Peyer's patch (tissue), 4 donors: ENCODE data around the gene PAQR9. TPM values are rescaled to one million over a fixed set of nuclear protein-coding genes. Genes with fewer than 3 reads are reported as not detected.
A peak's percentile ranks its signal among the peaks of the same experiment; 100 is the strongest.

ENCODE experiments used
- DNase-seq, 3 donors: peaks; one replicate each; pipeline ENCODE4 v3.0.0-alpha.2; 2017 to 2019
- H3K27ac ChIP-seq, 4 donors: fragments of 200-600 bp; sonication (generic); one replicate each; pipeline ENCODE4 v1.5.1; 2016 to 2019
- H3K27me3 ChIP-seq, 2 donors: fragments of 200-600 bp; sonication (generic); one replicate each; pipeline ENCODE4 v1.5.1; 2019
- H3K36me3 ChIP-seq, 3 donors: fragments of 200-600 bp; sonication (generic); one replicate each; pipeline ENCODE4 v1.5.1; 2016 to 2019
- H3K4me1 ChIP-seq, 4 donors: fragments of 200-600 bp; sonication (generic); one replicate each; pipeline ENCODE4 v1.5.1; 2016 to 2019
- H3K4me3 ChIP-seq, 4 donors: fragments of 200-600 bp; sonication (generic); 1 replicate in 3 of 4; 2 replicates in 1 of 4; pipeline ENCODE4 v1.5.1; 2016 to 2019; ENCODE audit warnings: mild to moderate bottlenecking in 1 of 4
- H3K9me3 ChIP-seq, 4 donors: fragments of 200-600 bp; sonication (generic); one replicate each; pipeline ENCODE4 v1.5.1; 2016 to 2019; ENCODE audit warnings: mild to moderate bottlenecking in 1 of 4
- POLR2A ChIP-seq, 2 donors: fragments of 450-650 bp; IDR thresholded peaks; one replicate each; pipeline ENCODE4 v1.5.1; 2017; ENCODE audit warnings: antibody characterized with exemption in 2 of 2, mild to moderate bottlenecking in 2 of 2, moderate library complexity in 2 of 2
- total RNA-seq, 4 donors: library from RNA; depleted of rRNA; stranded (reverse); fragments of >200 nt; gene quantifications; one replicate each; pipeline ENCODE4 v1.1.0, GENCODE V29; 2016
- TF ChIP-seq, protein P1 (sequence below), 6 experiments: fragments of 450-650 bp in 4 of 6; fragments of 200-600 bp in 2 of 6; sonication (generic) in 1 of 6; IDR thresholded peaks; one replicate each; pipeline ENCODE4 v1.5.1; 2017 to 2019; ENCODE audit warnings: antibody characterized with exemption in 6 of 6, mild to moderate bottlenecking in 3 of 6, moderate library complexity in 1 of 6

PAQR9 gene
- total RNA-seq, 4 donors from 2014 or later = not detected

- no peaks in the 10 kb centered on the region for H3K4me1 ChIP-seq
- DNase-seq = peak in 1 of 3 donors; percentile 51
Measured at GRCh38 chr3:142935963-142936362, 27.5 kb downstream of the PAQR9 start.

GRCh38 chr3:142934887-142935269 lies 28.6 kb downstream of the PAQR9 start:
- DNase-seq = no peak
- Histone ChIP-seq H3K4me1 (no peaks in the 10 kb centered on the region), H3K27me3 (no peaks in the 10 kb centered on the region), H3K9me3 (no peaks in the 10 kb centered on the region), H3K27ac (no peak overlapping the region), H3K36me3 (no peaks in the 10 kb centered on the region), H3K4me3 (no peak overlapping the region)
- TF ChIP-seq POLR2A (IDR thresholded peaks at IDR 0.05) = no peak
- TF ChIP-seq, protein P1, sequence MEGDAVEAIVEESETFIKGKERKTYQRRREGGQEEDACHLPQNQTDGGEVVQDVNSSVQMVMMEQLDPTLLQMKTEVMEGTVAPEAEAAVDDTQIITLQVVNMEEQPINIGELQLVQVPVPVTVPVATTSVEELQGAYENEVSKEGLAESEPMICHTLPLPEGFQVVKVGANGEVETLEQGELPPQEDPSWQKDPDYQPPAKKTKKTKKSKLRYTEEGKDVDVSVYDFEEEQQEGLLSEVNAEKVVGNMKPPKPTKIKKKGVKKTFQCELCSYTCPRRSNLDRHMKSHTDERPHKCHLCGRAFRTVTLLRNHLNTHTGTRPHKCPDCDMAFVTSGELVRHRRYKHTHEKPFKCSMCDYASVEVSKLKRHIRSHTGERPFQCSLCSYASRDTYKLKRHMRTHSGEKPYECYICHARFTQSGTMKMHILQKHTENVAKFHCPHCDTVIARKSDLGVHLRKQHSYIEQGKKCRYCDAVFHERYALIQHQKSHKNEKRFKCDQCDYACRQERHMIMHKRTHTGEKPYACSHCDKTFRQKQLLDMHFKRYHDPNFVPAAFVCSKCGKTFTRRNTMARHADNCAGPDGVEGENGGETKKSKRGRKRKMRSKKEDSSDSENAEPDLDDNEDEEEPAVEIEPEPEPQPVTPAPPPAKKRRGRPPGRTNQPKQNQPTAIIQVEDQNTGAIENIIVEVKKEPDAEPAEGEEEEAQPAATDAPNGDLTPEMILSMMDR (IDR thresholded peaks at IDR 0.05) = no peak

More at GRCh38 chr3:142935963-142936362, 27.5 kb downstream of the PAQR9 start:
- no peak for TF ChIP-seq POLR2A (IDR thresholded peaks at IDR 0.05)
- TF ChIP-seq, protein P1 (IDR thresholded peaks at IDR 0.05) = no peak
- H3K27ac ChIP-seq = no peak overlapping the region
- no peaks in the 10 kb centered on the region for H3K36me3 ChIP-seq
- no peaks in the 10 kb centered on the region for H3K27me3 ChIP-seq
- no peak overlapping the region for H3K4me3 ChIP-seq
- no peaks in the 10 kb centered on the region for H3K9me3 ChIP-seq

- no peak for DNase-seq
Measured at GRCh38 chr3:142934128-142934886, 29.2 kb downstream of the PAQR9 start.

DNA sequence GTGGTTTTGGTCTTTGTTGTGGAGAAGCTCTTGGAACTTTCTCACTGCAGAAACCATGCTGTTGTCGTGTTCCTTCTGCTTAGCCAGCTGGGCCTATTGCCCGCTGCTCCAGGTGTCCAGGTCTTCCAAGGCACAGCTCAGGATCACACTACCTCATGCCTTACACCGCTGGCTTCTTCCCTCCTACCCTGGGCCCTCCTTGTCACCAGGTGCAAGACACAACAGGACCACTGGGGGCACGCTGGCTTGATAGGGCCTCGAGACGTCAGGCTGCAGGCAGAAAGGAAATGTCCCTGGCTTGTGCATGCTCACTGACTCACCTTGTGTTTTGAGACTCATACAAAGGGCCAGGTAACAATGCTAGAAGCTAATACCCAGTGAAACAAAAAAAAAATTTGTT lies 32.3 kb downstream of the PAQR9 start:
- Histone ChIP-seq H3K27me3 (no peaks in the 10 kb centered on the region), H3K36me3 (no peaks in the 10 kb centered on the region), H3K4me3 (no peak overlapping the region), H3K9me3 (no peaks in the 10 kb centered on the region), H3K4me1 (no peaks in the 10 kb centered on the region), H3K27ac (no peak overlapping the region)
- no peak for DNase-seq
- TF ChIP-seq, protein P1 (IDR thresholded peaks at IDR 0.05) = no peak
- no peak for TF ChIP-seq POLR2A (IDR thresholded peaks at IDR 0.05)

More at GRCh38 chr3:142934128-142934886, 29.2 kb downstream of the PAQR9 start:
- Histone ChIP-seq H3K9me3 (no peaks in the 10 kb centered on the region), H3K36me3 (no peaks in the 10 kb centered on the region), H3K27me3 (no peaks in the 10 kb centered on the region), H3K4me1 (no peaks in the 10 kb centered on the region), H3K27ac (no peak overlapping the region), H3K4me3 (no peak overlapping the region)
- TF ChIP-seq, protein P1 (IDR thresholded peaks at IDR 0.05) = no peak
- TF ChIP-seq POLR2A (IDR thresholded peaks at IDR 0.05) = no peak

DNA sequence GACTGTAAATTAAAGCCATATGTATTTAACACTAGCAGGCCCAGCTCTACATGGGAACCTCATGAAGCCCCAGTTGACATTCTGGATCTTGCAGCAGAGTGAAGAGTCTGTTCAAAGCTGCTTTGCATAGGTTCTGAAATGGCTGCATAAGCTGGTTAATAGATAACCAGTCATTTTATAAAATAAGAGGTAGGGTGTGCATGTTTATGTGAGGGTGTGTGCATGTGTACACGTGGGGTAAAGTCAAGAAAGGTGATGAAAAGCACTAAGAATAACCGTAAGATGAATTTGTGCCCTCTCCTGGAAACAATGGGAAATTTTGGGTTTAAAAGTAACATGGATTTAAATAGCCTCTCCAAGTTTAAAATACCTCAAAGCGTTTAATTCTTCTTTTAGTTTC lies 33.0 kb downstream of the PAQR9 start:
- H3K27me3 ChIP-seq = no peaks in the 10 kb centered on the region
- H3K27ac ChIP-seq = no peak overlapping the region
- DNase-seq = no peak
- TF ChIP-seq, protein P1 (IDR thresholded peaks at IDR 0.05) = no peak
- no peak for TF ChIP-seq POLR2A (IDR thresholded peaks at IDR 0.05)
- H3K4me1 ChIP-seq = no peaks in the 10 kb centered on the region
- no peak overlapping the region for H3K4me3 ChIP-seq
- no peaks in the 10 kb centered on the region for H3K36me3 ChIP-seq
- no peaks in the 10 kb centered on the region for H3K9me3 ChIP-seq
